ENCODE measurements around the gene RAP1A.
"Not testable (repeated sequence)": the region's sequence is repeated elsewhere in the genome, so short reads cannot be mapped to it uniquely, and the experiment has no call there.

Gene RAP1A

GRCh38 chr1:111629190-111629954, 9.8 kb downstream of the RAP1A start:
- no peak for DNase-seq (ENCODE audit: low read depth, low spot score)

GRCh38 chr1:111630567-111630966, 11.0 kb downstream of the RAP1A start:
- no peak for DNase-seq (ENCODE audit: low read depth, low spot score)

DNA sequence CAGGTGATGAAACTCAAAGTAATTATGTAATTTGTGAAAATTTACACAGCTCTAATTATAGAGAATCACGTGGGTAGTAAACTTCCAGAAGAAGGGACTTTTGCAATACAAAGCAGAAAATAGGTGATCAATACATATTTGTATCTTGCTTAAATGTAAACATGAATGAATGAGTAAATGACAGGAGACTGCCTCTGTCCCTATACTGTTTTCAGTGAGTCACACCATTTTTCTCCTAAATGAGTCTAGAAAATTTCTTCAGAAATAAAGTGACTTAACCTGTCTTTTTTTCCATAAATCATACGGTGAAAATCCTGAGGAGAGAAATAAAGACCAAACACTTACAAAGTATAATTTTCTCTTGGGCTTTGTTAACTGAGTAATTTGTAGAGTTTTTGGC, 11.9 kb downstream of the RAP1A start:
- DNase-seq (ENCODE audit: low read depth, low spot score) = no peak

GRCh38 chr1:111632771-111633170, 13.2 kb downstream of the RAP1A start:
- DNase-seq (ENCODE audit: low read depth, low spot score) = not testable (repeated sequence)

DNA sequence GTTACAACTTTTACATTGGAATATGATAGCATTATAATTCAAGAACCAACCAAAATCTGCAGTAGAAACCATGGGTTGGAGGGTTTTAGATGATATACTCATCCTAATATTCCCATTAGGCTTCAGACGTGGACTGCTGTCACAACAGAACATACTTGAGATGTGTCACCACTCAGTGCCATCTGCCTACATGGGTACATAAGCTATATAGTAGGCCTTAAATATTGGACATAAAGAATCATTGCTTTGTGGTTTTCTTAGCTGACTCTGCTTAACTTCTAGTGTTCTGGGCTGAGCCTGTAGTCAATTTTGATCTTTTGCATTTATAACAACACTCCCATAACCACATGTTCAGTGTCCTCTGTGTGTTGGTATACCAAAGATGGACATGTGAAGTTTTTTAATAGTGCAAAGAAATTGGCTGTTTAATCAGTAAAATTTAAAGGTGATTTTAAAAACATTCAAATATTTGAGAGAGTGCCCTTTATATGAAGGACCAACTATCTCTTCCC, 14.2 kb downstream of the RAP1A start:
- no peak for DNase-seq (ENCODE audit: low read depth, low spot score)

GRCh38 chr1:111635324-111636009, 15.9 kb downstream of the RAP1A start:
- DNase-seq (ENCODE audit: low read depth, low spot score) = no peak

- no peak for DNase-seq (ENCODE audit: low read depth, low spot score)
Measured at GRCh38 chr1:111638320-111638719, 18.7 kb downstream of the RAP1A start.

DNA sequence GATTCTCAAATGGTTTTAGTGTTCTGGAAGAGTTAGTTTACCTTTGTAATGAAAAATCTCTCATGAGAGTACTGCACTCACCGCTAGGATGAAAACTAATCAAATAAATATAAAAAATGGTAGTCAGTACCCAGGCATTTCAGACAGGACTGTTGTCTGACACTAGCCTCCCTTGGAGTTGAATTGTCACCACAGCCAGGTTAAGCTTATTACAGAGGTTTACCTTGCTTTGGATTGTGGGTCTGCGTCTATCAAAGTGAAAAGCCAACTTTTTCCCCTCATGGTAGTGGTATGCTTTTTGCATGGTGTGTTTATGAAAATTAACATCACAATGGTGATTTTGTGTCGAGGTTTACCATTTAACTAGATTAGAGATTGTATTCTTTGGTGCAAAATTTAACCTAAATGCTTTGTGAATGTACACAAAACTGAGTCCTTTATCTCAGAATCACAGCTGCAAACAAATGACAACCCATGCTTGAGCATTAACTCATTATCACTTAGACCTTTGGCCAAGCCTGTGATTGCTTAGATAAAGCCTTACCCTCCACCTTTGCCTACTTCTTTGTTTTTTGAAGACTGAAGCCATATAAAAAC, 20.1 kb downstream of the RAP1A start:
- no peak for DNase-seq (ENCODE audit: low read depth, low spot score)

- no peak for DNase-seq (ENCODE audit: low read depth, low spot score)
Measured at GRCh38 chr1:111643097-111643496, 23.5 kb downstream of the RAP1A start.

DNA sequence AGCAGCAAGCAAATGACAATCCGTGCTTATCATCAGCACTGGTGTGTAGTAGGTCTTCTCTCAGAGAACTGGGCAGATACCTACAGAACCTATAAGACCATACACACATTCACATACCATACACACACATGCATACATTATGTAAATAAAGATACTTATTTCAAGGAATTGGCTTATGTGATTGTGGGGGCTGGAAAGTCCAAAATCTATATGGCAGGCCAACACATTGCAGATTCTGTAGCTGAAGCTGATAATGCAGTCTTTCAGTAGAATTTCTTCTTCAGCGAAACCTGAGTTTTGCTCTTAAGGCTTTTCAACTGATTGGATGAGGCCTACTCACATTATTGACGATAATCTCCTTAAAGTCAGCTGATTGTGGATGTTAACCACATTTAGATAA, 24.1 kb downstream of the RAP1A start:
- no peak for DNase-seq (ENCODE audit: low read depth, low spot score)

DNA sequence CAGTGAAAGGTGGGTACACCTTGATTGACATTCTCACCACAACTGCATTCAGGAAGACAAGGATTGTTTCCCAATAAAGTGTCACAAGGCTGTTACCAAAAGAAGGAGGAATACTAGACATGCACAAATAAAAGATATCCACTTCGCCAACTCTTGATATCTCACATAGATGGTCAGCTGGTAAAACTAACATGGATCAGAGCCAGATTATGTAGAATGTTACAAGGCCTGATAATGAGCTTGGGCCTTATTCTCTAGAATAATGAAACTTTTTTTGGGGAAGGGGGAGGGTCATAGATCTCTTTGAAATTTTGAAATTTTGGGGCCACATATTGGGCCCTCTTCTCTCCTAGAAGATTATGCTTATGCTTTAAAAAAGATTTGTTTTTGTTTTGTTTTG, 24.9 kb downstream of the RAP1A start:
- DNase-seq (ENCODE audit: low read depth, low spot score) = no peak

GRCh38 chr1:111647736-111648135, 28.1 kb downstream of the RAP1A start:
- DNase-seq (ENCODE audit: low read depth, low spot score) = no peak

GRCh38 chr1:111648806-111649205, 29.2 kb downstream of the RAP1A start:
- DNase-seq (ENCODE audit: low read depth, low spot score) = no peak

- DNase-seq (ENCODE audit: low read depth, low spot score) = no peak
Measured at GRCh38 chr1:111649227-111649626, 29.6 kb downstream of the RAP1A start.

DNA sequence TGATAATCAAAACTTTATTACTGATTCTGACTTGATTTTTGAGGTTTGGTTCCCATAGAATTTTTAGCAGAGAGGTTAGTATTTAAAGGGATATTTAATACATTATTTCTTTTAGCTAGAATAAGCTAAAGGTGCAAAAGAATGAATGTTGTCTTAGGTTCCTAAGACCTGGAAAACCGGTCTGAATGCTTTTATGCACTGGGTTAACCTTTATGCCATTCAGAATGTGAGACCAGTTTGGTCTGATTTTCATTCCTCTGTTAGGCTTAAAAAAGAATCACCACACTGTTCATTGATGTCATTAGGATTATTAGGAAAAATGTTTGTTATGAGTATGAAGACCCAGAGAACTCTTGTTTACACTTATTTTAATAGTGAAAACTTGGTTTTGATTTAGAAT, 30.1 kb downstream of the RAP1A start:
- no peak for DNase-seq (ENCODE audit: low read depth, low spot score)

- no peak for DNase-seq (ENCODE audit: low read depth, low spot score)
Measured at GRCh38 chr1:111653709-111654108, 34.1 kb downstream of the RAP1A start.

GRCh38 chr1:111654839-111655238, 35.2 kb downstream of the RAP1A start:
- DNase-seq (ENCODE audit: low read depth, low spot score) = no peak

GRCh38 chr1:111656086-111657017, 36.8 kb downstream of the RAP1A start:
- DNase-seq (ENCODE audit: low read depth, low spot score) = peak; percentile 65

- DNase-seq (ENCODE audit: low read depth, low spot score) = no peak
Measured at GRCh38 chr1:111658622-111659021, 39.0 kb downstream of the RAP1A start.

DNA sequence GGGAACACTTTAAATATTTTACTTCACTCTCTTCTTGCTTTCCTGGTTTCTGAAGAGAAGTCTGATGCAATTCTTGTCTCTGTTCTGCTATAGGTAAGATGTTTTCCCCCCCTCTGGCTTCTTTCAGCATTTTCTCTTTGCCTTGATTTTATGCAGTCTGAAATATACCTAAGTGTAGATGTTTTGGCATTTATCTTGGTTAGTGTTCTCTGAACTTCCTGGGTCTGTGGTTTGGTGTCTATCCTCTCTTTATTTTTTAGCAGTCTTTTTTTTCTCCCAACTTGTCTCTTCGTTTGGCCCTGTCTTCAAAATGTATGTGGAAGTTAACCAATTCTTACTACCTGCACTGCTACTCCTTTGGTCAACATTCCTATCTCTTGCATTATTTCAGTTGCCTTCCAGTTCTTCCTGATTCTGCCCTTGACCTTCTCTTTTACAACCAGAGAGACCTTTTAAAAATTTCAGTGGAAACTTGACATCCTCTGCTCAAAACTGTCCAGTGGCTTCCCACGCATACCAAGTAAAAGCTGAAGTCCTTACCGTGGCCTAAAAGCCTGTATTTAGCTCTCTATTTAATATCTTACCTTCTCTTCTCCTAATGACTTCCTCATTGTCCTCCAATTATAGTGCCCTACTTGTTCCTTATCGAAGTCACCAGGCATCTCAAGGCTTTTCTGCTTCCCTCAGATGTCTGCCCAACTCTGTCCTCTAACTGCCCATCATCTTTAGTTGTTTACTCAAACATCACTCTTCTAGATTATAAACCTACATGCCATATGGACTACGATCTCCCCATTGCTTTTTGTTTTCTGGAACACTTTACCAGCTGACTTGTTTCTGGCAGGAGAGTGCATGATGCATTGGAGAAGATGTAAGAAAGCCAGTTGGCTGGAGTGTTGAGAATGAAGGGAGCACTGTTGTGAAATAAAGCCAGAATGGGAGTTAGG, 40.9 kb downstream of the RAP1A start:
- no peak for DNase-seq (ENCODE audit: low read depth, low spot score)

Measured in astrocyte of the hippocampus (primary cell).